Liver (tissue), 9 donors: Measurements from ENCODE around the gene BRD2. TPM values are rescaled to one million over a fixed set of nuclear protein-coding genes. Genes with fewer than 3 reads are reported as not detected.
A peak's percentile ranks its signal among the peaks of the same experiment; 100 is the strongest.

Experiments
- DNase-seq: peaks from one replicate; pipeline ENCODE4 v3.0.0-alpha.2; 2017; ENCODE audit warnings: low spot score
- H3K27ac ChIP-seq, 2 donors: one replicate each; pipeline ENCODE4 v1.7.0; 2013; ENCODE audit warnings: inconsistent platforms in 2 of 2, low read length in 2 of 2, control low read depth in 1 of 2, low read depth in 1 of 2, mild to moderate bottlenecking in 1 of 2
- H3K27me3 ChIP-seq, 4 donors: one replicate each; pipeline versions ENCODE4 v1.6.1 to v1.7.0; 2013; ENCODE audit warnings: low read length in 3 of 4, inconsistent platforms in 1 of 4, mild to moderate bottlenecking in 1 of 4, moderate library complexity in 1 of 4; ENCODE audit not compliant: control insufficient read depth in 4 of 4, insufficient read depth in 4 of 4
- H3K36me3 ChIP-seq, 4 donors: one replicate each; pipeline versions ENCODE4 v1.6.1 to v1.7.0; 2013; ENCODE audit warnings: low read length in 3 of 4, mild to moderate bottlenecking in 3 of 4, low read depth in 1 of 4, moderate library complexity in 1 of 4; ENCODE audit not compliant: control insufficient read depth in 4 of 4, insufficient read depth in 3 of 4
- H3K4me1 ChIP-seq, 4 donors: one replicate each; pipeline versions ENCODE4 v1.6.1 to v1.7.0; 2013; ENCODE audit warnings: low read length in 3 of 4, mild to moderate bottlenecking in 3 of 4, moderate library complexity in 1 of 4; ENCODE audit not compliant: control insufficient read depth in 4 of 4, insufficient read depth in 4 of 4
- H3K4me3 ChIP-seq, 3 donors: one replicate each; pipeline versions ENCODE4 v1.6.1 to v1.7.0; 2013; ENCODE audit warnings: low read length in 3 of 3, control low read depth in 1 of 3, low read depth in 1 of 3, mild to moderate bottlenecking in 1 of 3
- H3K9ac ChIP-seq, 2 donors: one replicate each; pipeline ENCODE4 v1.7.0; 2013; ENCODE audit warnings: low read length in 2 of 2, mild to moderate bottlenecking in 2 of 2, moderate library complexity in 2 of 2, control low read depth in 1 of 2, low read depth in 1 of 2
- H3K9me3 ChIP-seq, 4 donors: one replicate each; pipeline versions ENCODE4 v1.6.1 to v1.7.0; 2013; ENCODE audit warnings: low read length in 3 of 4; ENCODE audit not compliant: control insufficient read depth in 4 of 4
- EGR1 ChIP-seq, 2 donors: IDR thresholded peaks; 2 replicates each; pipeline ENCODE4 v1.6.1; 2016 to 2018; ENCODE audit warnings: antibody characterized with exemption in 2 of 2, low read depth in 2 of 2
- FOXA1 ChIP-seq: IDR thresholded peaks from 2 replicates; pipeline ENCODE4 v1.6.1; 2016; ENCODE audit warnings: antibody characterized with exemption
- FOXA2 ChIP-seq: IDR thresholded peaks from 2 replicates; pipeline ENCODE4 v1.6.1; 2016; ENCODE audit warnings: antibody characterized with exemption
- GABPA ChIP-seq, 2 donors: IDR thresholded peaks in 1 of 2; conservative IDR thresholded peaks in 1 of 2; 2 replicates each; pipeline ENCODE4 v1.6.1; 2016; ENCODE audit warnings: antibody characterized with exemption in 2 of 2, mild to moderate bottlenecking in 1 of 2, moderate library complexity in 1 of 2
- HNF4A ChIP-seq, 2 donors: conservative IDR thresholded peaks; 2 replicates each; pipeline ENCODE4 v1.6.1; 2016; ENCODE audit warnings: antibody characterized with exemption in 2 of 2, mild to moderate bottlenecking in 2 of 2
- HNF4G ChIP-seq: IDR thresholded peaks from 2 replicates; pipeline ENCODE4 v1.6.1; 2016; ENCODE audit warnings: antibody characterized with exemption
- JUND ChIP-seq, 2 donors: IDR thresholded peaks; 2 replicates each; pipeline ENCODE4 v1.6.1; 2016; ENCODE audit warnings: antibody characterized with exemption in 2 of 2
- NR2F2 ChIP-seq: IDR thresholded peaks from 2 replicates; pipeline ENCODE4 v1.6.1; 2016; ENCODE audit warnings: antibody characterized with exemption
- REST ChIP-seq: IDR thresholded peaks from 2 replicates; pipeline ENCODE4 v1.6.1; 2016; ENCODE audit warnings: antibody characterized with exemption, mild to moderate bottlenecking
- RXRA ChIP-seq, 2 donors: IDR thresholded peaks; 2 replicates each; pipeline ENCODE4 v1.6.1; 2017 to 2018; ENCODE audit warnings: antibody characterized with exemption in 2 of 2, mild to moderate bottlenecking in 1 of 2
- TAF1 ChIP-seq: conservative IDR thresholded peaks from 2 replicates; pipeline ENCODE4 v1.6.1; 2016; ENCODE audit warnings: antibody characterized with exemption, mild to moderate bottlenecking
- ZBTB33 ChIP-seq: IDR thresholded peaks from 2 replicates; pipeline ENCODE4 v1.6.1; 2016; ENCODE audit warnings: antibody characterized with exemption
- WGBS: extraction: QIAGEN DNeasy Blood & Tissue Kit; methylation state at CpG from one replicate; pipeline ENCODE4 v1.1.7; 2013; 5-methylcytosine and 5-hydroxymethylcytosine counted together
- polyA plus RNA-seq, 2 donors: library from polyadenylated mRNA; stranded (reverse) in 1 of 2; unstranded in 1 of 2; fragments of 200-250 nt in 1 of 2; fragments of >200 nt in 1 of 2; fragmentation: Nextera tagmentation in 1 of 2; extraction: Ambion mirVana in 1 of 2; gene quantifications; one replicate each; pipeline versions ENCODE4 v1.2.1 to v1.2.3, GENCODE V29; 2013 to 2015
- total RNA-seq, 2 donors: library from RNA; depleted of rRNA; stranded (reverse); fragments of >200 nt; gene quantifications; one replicate each; pipeline ENCODE4 v1.2.3, GENCODE V29; 2014
- TF ChIP-seq, protein P1 (sequence below): IDR thresholded peaks from 2 replicates; pipeline ENCODE4 v1.6.1; 2016; ENCODE audit warnings: antibody characterized with exemption
- TF ChIP-seq, protein P2 (sequence below): IDR thresholded peaks from 2 replicates; pipeline ENCODE4 v1.6.1; 2016; ENCODE audit warnings: antibody characterized with exemption
- TF ChIP-seq, protein P3 (sequence below): fragments of 150-350 bp; IDR thresholded peaks from 2 replicates; pipeline ENCODE4 v1.5.1; 2017; ENCODE audit warnings: improper control_type of control experiment, low read depth, low read length; ENCODE audit not compliant: missing input control
- donor health status: healthy.
- donor health status: healthy.
- donor health status: healthy.
- donor health status: healthy.
- donor health status: healthy.

Gene BRD2
- total and polyA plus RNA-seq, 4 donors, result 29.8 to 100 (median 50.2) TPM

- H3K27ac ChIP-seq, result no peak overlapping the region
- H3K36me3 ChIP-seq, result peaks cover 27 to 64% (median 56%) of the 10 kb centered on the region in 4 donors
- WGBS, result 50% methylated on average over 2 of the region's 2 CpGs
- no peak for TF ChIP-seq FOXA1
- no peak for TF ChIP-seq EGR1 (IDR thresholded peaks at IDR 0.05; ENCODE audit: low read depth in 2 of 2)
- DNase-seq, result no peak
- H3K27me3 ChIP-seq, result no peaks in the 10 kb centered on the region
- peak overlapping the region in 1 of 3 donors; percentile 88 for H3K4me3 ChIP-seq
- no peaks in the 10 kb centered on the region for H3K9me3 ChIP-seq
- H3K9ac ChIP-seq, result peak overlapping the region in 1 of 2 donors; percentile 21
- peaks cover 1 to 55% (median 47%) of the 10 kb centered on the region in 4 donors for H3K4me1 ChIP-seq
These were observed 7.5 kb downstream of the BRD2 start for GRCh38 chr6:32975886-32976285.

- H3K4me3 ChIP-seq, result peak overlapping the region in 1 of 3 donors; percentile 0
- 88% methylated on average over 7 of the region's 7 CpGs for WGBS
- peaks cover 1 to 55% (median 47%) of the 10 kb centered on the region in 4 donors for H3K4me1 ChIP-seq
- H3K36me3 ChIP-seq, result peaks cover 29 to 67% (median 62%) of the 10 kb centered on the region in 4 donors
- H3K27ac ChIP-seq, result no peak overlapping the region
- H3K9ac ChIP-seq, result no peak overlapping the region
- no peaks in the 10 kb centered on the region for H3K9me3 ChIP-seq
- DNase-seq, result no peak
- TF ChIP-seq GABPA (IDR thresholded peaks at IDR 0.05 in 1 of 2, conservative IDR thresholded peaks at IDR 0.05 in 1 of 2) (no peak), EGR1 (IDR thresholded peaks at IDR 0.05; ENCODE audit: low read depth in 2 of 2) (no peak), REST (no peak), ZBTB33 (no peak), HNF4G (no peak), HNF4A (conservative IDR thresholded peaks at IDR 0.05) (no peak), FOXA2 (no peak), JUND (IDR thresholded peaks at IDR 0.05) (no peak), NR2F2 (no peak), RXRA (IDR thresholded peaks at IDR 0.05) (no peak), TAF1 (no peak)
- TF ChIP-seq, protein P1, sequence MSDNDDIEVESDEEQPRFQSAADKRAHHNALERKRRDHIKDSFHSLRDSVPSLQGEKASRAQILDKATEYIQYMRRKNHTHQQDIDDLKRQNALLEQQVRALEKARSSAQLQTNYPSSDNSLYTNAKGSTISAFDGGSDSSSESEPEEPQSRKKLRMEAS, result no peak
- TF ChIP-seq, protein P2, sequence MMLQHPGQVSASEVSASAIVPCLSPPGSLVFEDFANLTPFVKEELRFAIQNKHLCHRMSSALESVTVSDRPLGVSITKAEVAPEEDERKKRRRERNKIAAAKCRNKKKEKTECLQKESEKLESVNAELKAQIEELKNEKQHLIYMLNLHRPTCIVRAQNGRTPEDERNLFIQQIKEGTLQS, result no peak
- TF ChIP-seq, protein P3, sequence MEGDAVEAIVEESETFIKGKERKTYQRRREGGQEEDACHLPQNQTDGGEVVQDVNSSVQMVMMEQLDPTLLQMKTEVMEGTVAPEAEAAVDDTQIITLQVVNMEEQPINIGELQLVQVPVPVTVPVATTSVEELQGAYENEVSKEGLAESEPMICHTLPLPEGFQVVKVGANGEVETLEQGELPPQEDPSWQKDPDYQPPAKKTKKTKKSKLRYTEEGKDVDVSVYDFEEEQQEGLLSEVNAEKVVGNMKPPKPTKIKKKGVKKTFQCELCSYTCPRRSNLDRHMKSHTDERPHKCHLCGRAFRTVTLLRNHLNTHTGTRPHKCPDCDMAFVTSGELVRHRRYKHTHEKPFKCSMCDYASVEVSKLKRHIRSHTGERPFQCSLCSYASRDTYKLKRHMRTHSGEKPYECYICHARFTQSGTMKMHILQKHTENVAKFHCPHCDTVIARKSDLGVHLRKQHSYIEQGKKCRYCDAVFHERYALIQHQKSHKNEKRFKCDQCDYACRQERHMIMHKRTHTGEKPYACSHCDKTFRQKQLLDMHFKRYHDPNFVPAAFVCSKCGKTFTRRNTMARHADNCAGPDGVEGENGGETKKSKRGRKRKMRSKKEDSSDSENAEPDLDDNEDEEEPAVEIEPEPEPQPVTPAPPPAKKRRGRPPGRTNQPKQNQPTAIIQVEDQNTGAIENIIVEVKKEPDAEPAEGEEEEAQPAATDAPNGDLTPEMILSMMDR, result no peak
- no peaks in the 10 kb centered on the region for H3K27me3 ChIP-seq
These were observed 8.1 kb downstream of the BRD2 start for GRCh38 chr6:32976334-32977069.
